Breast epithelium (tissue), 4 donors: Measurements from ENCODE around the gene FHIT. TPM values are rescaled to one million over a fixed set of nuclear protein-coding genes. Genes with fewer than 3 reads are reported as not detected.

Source experiments
- DNase-seq, 2 donors: peaks; one replicate each; pipeline ENCODE4 v3.0.0-alpha.2; 2019; ENCODE audit warnings: low spot score in 2 of 2
- H3K27ac ChIP-seq, 2 donors: fragments of 200-600 bp; sonication (generic) in 1 of 2; one replicate each; pipeline ENCODE4 v1.5.1; 2016 to 2019; ENCODE audit warnings: mild to moderate bottlenecking in 1 of 2
- H3K27me3 ChIP-seq, 2 donors: fragments of 200-600 bp; sonication (generic) in 1 of 2; one replicate each; pipeline versions ENCODE4 v1.5.1 to v1.6.0; 2017 to 2019; ENCODE audit warnings: control low read depth in 1 of 2, mild to moderate bottlenecking in 1 of 2
- H3K36me3 ChIP-seq: fragments of 200-600 bp; one replicate; pipeline ENCODE4 v1.5.1; 2019
- H3K4me1 ChIP-seq, 2 donors: fragments of 200-600 bp; sonication (generic); one replicate each; pipeline ENCODE4 v1.5.1; 2016 to 2019; ENCODE audit warnings: control low read depth in 1 of 2
- H3K4me3 ChIP-seq, 3 donors: fragments of 200-600 bp; sonication (generic); 1 replicate in 2 of 3; 2 replicates in 1 of 3; pipeline ENCODE4 v1.5.1; 2016 to 2019; ENCODE audit warnings: mild to moderate bottlenecking in 3 of 3, moderate library complexity in 2 of 3
- H3K9me3 ChIP-seq, 2 donors: fragments of 200-600 bp; sonication (generic) in 1 of 2; one replicate each; pipeline ENCODE4 v1.5.1; 2016 to 2019; ENCODE audit warnings: control low read depth in 1 of 2
- CTCF ChIP-seq, 3 donors: fragments of 450-650 bp; IDR thresholded peaks; one replicate each; pipeline ENCODE4 v1.5.1; 2016 to 2017; ENCODE audit warnings: antibody characterized with exemption in 3 of 3, mild to moderate bottlenecking in 3 of 3, moderate library complexity in 3 of 3
- POLR2A ChIP-seq: fragments of 450-650 bp; IDR thresholded peaks from one replicate; pipeline ENCODE4 v1.6.1; 2016; ENCODE audit warnings: antibody characterized with exemption, mild to moderate bottlenecking, moderate library complexity
- POLR2AphosphoS5 ChIP-seq, 3 donors: sonication (generic); formaldehyde crosslinking; IDR thresholded peaks; one replicate each; pipeline ENCODE4 v1.6.1; 2017; ENCODE audit warnings: antibody characterized with exemption in 3 of 3
- intact Hi-C: fragments of 100-400 bp; cut with DNase I; formaldehyde crosslinking; loops from one replicate; pipeline ENCODE4 v1.15.1; 2023; ENCODE audit warnings: low total_unique reads
- total RNA-seq, 3 donors: library from RNA; depleted of rRNA; stranded (reverse); fragments of >200 nt; gene quantifications; one replicate each; pipeline ENCODE4 v1.1.0, GENCODE V29; 2016

The FHIT gene
- total RNA-seq, 3 donors from 2014 or later, result 9.0 to 19.2 (median 17.7) TPM

DNA sequence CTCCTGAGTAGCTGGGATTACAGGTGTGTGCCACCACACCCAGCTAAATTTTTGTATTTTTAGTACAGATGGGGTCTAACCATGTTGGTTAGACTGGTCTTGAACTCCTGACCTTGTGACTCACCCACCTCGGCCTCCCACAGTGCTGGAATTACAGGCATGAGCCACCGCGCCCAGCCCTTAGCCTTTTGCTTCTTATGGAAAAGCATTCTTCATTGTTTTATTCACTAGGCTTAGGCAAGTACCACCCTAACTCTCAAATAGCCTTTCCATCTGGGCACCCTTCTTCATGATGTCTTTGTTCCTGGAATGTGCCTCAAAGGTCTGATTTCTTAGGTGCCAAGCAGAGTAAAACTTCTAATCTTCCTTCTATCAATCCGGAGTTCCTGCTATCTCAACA, 641.8 kb downstream of the FHIT start:
- no peak for DNase-seq
- no peaks in the 10 kb centered on the region for H3K9me3 ChIP-seq
- H3K4me1 ChIP-seq, result no peaks in the 10 kb centered on the region
- intact Hi-C loops, result no loop called here
- no peaks in the 10 kb centered on the region for H3K27me3 ChIP-seq
- H3K4me3 ChIP-seq, result no peak overlapping the region
- no peaks in the 10 kb centered on the region for H3K36me3 ChIP-seq
- no peak for TF ChIP-seq CTCF (IDR thresholded peaks at IDR 0.05)
- TF ChIP-seq POLR2A, result no peak
- no peak for TF ChIP-seq POLR2AphosphoS5 (IDR thresholded peaks at IDR 0.05)
- no peak overlapping the region for H3K27ac ChIP-seq

GRCh38 chr3:60603860-60604259, 647.4 kb downstream of the FHIT start:
- Histone ChIP-seq H3K4me1 (no peaks in the 10 kb centered on the region), H3K4me3 (no peak overlapping the region), H3K27ac (no peak overlapping the region), H3K36me3 (no peaks in the 10 kb centered on the region), H3K27me3 (no peaks in the 10 kb centered on the region), H3K9me3 (no peaks in the 10 kb centered on the region)
- DNase-seq, result no peak
- TF ChIP-seq POLR2A, result no peak
- no peak for TF ChIP-seq POLR2AphosphoS5 (IDR thresholded peaks at IDR 0.05)
- TF ChIP-seq CTCF (IDR thresholded peaks at IDR 0.05), result no peak
- intact Hi-C loops, result loop anchor here (5.0 kb wide), 1 partner anchor 742 kb away; no protein-coding TSS in a partner anchor

DNA sequence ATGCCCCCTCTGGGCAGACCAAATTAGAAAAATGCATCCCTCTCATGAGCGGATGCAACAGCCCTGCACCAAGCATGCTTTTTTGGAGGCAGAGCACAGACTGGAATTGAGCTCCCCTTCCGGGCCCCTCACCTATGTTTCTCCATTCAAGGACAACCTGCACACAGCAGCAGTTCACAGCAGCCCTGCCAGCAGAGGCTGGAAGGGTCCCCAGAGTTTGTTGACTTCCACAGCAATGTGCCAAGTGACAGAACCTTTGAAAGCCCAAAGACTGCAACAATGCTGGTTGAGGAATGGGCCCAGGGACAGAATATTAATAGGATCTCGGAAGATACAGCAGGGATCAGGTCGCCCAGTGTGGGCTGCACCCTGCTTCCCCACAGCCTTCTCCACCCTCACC, 650.4 kb downstream of the FHIT start:
- no peaks in the 10 kb centered on the region for H3K4me1 ChIP-seq
- no peaks in the 10 kb centered on the region for H3K9me3 ChIP-seq
- no peak overlapping the region for H3K4me3 ChIP-seq
- no peak for DNase-seq
- no peak overlapping the region for H3K27ac ChIP-seq
- intact Hi-C loops, result loop anchor here (5.0 kb wide), 1 partner anchor 739 kb away; no protein-coding TSS in a partner anchor
- no peaks in the 10 kb centered on the region for H3K27me3 ChIP-seq
- TF ChIP-seq POLR2AphosphoS5 (IDR thresholded peaks at IDR 0.05) (no peak), POLR2A (no peak), CTCF (IDR thresholded peaks at IDR 0.05) (no peak)
- no peaks in the 10 kb centered on the region for H3K36me3 ChIP-seq

DNA sequence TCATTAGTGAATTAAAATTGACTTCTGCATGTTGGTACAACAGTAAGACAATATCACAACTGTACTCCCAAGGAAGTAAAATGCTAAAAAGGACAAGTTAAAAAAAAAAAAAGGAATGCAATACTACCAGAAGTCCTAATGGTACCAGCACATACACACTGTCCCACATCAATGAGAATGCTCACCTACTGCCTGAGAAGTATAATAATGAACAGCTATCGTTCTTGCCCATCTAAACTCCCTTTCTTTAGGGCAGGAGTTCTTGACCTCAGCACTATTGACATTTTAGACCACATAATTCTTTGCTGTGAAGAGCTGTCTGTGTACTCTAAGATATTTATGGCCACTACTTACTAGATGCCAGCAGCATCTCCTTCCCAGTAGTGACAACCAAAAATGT, 651.7 kb downstream of the FHIT start:
- Histone ChIP-seq H3K27ac (no peak overlapping the region), H3K9me3 (no peaks in the 10 kb centered on the region), H3K4me1 (no peaks in the 10 kb centered on the region), H3K36me3 (no peaks in the 10 kb centered on the region), H3K4me3 (no peak overlapping the region), H3K27me3 (no peaks in the 10 kb centered on the region)
- DNase-seq, result no peak
- TF ChIP-seq POLR2A (no peak), CTCF (IDR thresholded peaks at IDR 0.05) (no peak), POLR2AphosphoS5 (IDR thresholded peaks at IDR 0.05) (no peak)
- intact Hi-C loops, result loop anchor here (5.0 kb wide), 1 partner anchor 1398 kb away; no protein-coding TSS in a partner anchor

- no peak for TF ChIP-seq POLR2AphosphoS5 (IDR thresholded peaks at IDR 0.05)
- no peak for TF ChIP-seq POLR2A
- TF ChIP-seq CTCF (IDR thresholded peaks at IDR 0.05), result no peak
- DNase-seq, result no peak
- Histone ChIP-seq H3K27ac (no peak overlapping the region), H3K27me3 (no peaks in the 10 kb centered on the region), H3K4me3 (no peak overlapping the region), H3K36me3 (no peaks in the 10 kb centered on the region), H3K4me1 (no peaks in the 10 kb centered on the region), H3K9me3 (no peaks in the 10 kb centered on the region)
- intact Hi-C loops, result loop anchor here (5.0 kb wide), 1 partner anchor 1399 kb away; no protein-coding TSS in a partner anchor
Observed at GRCh38 chr3:60598671-60599070, 652.6 kb downstream of the FHIT start.
